ENCODE data around the gene CDH8.
"Not testable (repeated sequence)": the region's sequence is repeated elsewhere in the genome, so short reads cannot be mapped to it uniquely, and the experiment has no call there.

CDH8 gene

DNA sequence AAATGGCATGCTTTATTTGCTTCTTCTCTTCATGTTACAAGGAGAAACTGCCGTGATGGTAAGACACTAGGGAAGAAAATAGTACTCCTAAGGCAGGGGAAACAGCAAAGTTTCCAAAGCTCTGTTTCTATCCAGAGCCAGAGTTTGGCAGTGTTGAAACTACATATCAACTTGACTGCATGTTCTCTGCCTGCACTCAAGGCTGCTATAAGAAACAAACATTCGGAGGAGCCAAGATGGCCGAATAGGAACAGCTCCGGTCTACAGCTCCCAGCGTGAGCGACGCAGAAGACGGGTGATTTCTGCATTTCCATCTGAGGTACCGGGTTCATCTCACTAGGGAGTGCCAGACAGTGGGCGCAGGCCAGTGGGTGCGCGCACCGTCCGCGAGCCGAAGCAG, 254.4 kb downstream of the CDH8 start:
- H3K9me3 Mint-ChIP-seq; H3K27ac Mint-ChIP-seq; H3K4me3 Mint-ChIP-seq; DNase-seq; ATAC-seq (replicated peaks); H3K4me1 Mint-ChIP-seq; H3K27me3 Mint-ChIP-seq; H3K36me3 Mint-ChIP-seq: not testable (repeated sequence)

GRCh38 chr16:61780161-61780560, 256.1 kb downstream of the CDH8 start:
- peaks cover 0 to 8% of the 10 kb centered on the region in 2 donors for H3K9me3 Mint-ChIP-seq
- H3K27me3 Mint-ChIP-seq = no peaks in the 10 kb centered on the region
- H3K27ac Mint-ChIP-seq = no peak overlapping the region
- DNase-seq = no peak
- no peak for ATAC-seq (replicated peaks)
- no peaks in the 10 kb centered on the region for H3K36me3 Mint-ChIP-seq
- H3K4me3 Mint-ChIP-seq = no peak overlapping the region
- no peaks in the 10 kb centered on the region for H3K4me1 Mint-ChIP-seq

DNA sequence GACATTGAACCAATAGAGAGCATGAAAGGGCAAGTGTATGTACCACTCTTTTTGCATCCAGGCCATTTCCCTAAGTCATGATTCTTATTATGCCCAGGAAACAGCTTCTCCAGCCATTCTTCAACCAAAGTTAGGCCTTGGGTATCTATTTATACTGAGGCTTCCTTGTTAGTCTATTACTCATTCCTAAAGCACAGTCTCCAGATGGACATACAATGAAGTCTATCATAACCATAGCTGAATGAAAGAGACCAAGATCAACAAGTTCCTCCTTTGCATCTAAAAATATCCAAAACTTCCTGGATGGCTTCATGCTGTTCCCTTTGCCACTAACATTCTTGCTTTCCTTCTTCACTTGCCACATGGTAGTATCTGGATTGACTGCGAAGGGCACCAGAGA, 265.9 kb downstream of the CDH8 start:
- DNase-seq (no peak), ATAC-seq (replicated peaks) (no peak)
- Mint-ChIP-seq H3K9me3 (peaks cover 1 to 3% of the 10 kb centered on the region in 2 donors), H3K4me1 (no peaks in the 10 kb centered on the region), H3K4me3 (no peak overlapping the region), H3K27me3 (no peaks in the 10 kb centered on the region), H3K36me3 (no peaks in the 10 kb centered on the region), H3K27ac (no peak overlapping the region)

DNA sequence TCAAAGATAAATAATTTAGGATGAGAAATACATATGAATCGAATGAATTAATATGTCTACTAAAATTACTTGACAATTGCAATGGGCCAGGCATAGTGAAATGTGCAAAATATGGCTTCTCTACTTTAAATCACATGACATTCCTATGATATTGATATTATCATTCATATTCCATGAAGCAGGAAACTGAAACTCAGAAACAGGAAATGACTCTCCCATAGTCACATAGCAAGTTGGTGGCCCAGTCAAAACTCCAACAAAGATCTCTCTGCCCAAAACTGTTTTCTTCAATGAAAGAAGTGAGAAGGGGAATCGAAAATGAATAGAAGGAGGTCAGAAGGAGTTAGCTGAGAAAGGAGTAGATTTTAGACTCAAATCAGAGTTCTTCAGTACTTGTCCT, 272.2 kb downstream of the CDH8 start:
- H3K27ac Mint-ChIP-seq = no peak overlapping the region
- H3K4me3 Mint-ChIP-seq = no peak overlapping the region
- no peaks in the 10 kb centered on the region for H3K36me3 Mint-ChIP-seq
- ATAC-seq (replicated peaks) (no peak), DNase-seq (no peak)
- H3K27me3 Mint-ChIP-seq = no peaks in the 10 kb centered on the region
- H3K4me1 Mint-ChIP-seq = no peaks in the 10 kb centered on the region
- peaks cover 4 to 5% of the 10 kb centered on the region in 2 donors for H3K9me3 Mint-ChIP-seq

DNA sequence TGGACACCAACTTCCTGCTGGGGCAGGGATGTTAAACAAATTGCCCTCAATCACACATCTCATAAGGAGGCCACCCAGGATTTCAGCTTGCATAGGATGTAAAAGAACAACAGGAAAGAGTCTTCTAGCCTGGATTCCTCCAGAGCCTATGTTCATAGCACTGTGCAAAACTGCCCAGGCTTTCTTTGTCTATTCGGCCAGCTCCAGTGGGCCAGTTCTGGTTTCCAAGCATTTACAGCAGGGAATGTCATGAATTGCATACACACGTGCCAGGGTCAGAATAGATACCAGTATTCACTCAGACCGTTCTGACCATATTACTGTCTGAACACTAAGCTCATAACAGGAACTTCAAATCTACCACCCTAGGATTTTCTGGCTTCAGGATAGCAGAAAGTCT, 273.2 kb downstream of the CDH8 start:
- no peak overlapping the region for H3K27ac Mint-ChIP-seq
- no peaks in the 10 kb centered on the region for H3K27me3 Mint-ChIP-seq
- no peak overlapping the region for H3K4me3 Mint-ChIP-seq
- H3K4me1 Mint-ChIP-seq = no peaks in the 10 kb centered on the region
- no peaks in the 10 kb centered on the region for H3K36me3 Mint-ChIP-seq
- ATAC-seq (replicated peaks) = no peak
- H3K9me3 Mint-ChIP-seq = peaks cover 3 to 4% of the 10 kb centered on the region in 2 donors
- no peak for DNase-seq

DNA sequence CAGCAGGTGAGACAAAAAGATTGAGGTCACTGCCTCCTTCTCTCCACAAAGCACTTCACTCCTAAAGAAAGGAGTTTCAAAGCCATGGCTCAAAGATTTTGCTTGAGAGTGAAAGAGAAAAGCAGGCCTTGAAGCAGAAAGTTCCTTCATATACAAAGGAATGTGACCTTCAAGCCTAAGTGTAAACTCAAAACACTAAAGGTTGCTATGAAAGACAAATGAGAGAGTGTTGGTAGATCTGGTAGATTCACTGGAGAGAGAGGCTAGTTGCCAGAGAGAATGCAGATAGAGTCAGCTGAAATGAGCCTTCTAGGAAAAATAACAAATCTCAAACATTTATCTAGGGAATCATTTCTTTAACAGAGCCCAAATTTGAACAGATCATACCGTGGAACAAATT, 305.2 kb downstream of the CDH8 start:
- Mint-ChIP-seq H3K4me3 (no peak overlapping the region), H3K36me3 (no peaks in the 10 kb centered on the region), H3K27ac (no peak overlapping the region), H3K27me3 (no peaks in the 10 kb centered on the region), H3K4me1 (no peaks in the 10 kb centered on the region), H3K9me3 (peaks cover 3 to 5% of the 10 kb centered on the region in 2 donors)
- ATAC-seq (replicated peaks) (no peak), DNase-seq (no peak)

GRCh38 chr16:61726701-61727100, 309.5 kb downstream of the CDH8 start:
- Mint-ChIP-seq H3K4me3 (no peak overlapping the region), H3K4me1 (no peaks in the 10 kb centered on the region), H3K27me3 (no peaks in the 10 kb centered on the region), H3K9me3 (peaks cover 0 to 2% of the 10 kb centered on the region in 2 donors), H3K27ac (no peak overlapping the region), H3K36me3 (no peaks in the 10 kb centered on the region)
- DNase-seq = no peak
- ATAC-seq (replicated peaks) = no peak

GRCh38 chr16:61726125-61726524, 310.1 kb downstream of the CDH8 start:
- ATAC-seq (replicated peaks) (no peak), DNase-seq (no peak)
- no peaks in the 10 kb centered on the region for H3K4me1 Mint-ChIP-seq
- no peaks in the 10 kb centered on the region for H3K36me3 Mint-ChIP-seq
- no peak overlapping the region for H3K4me3 Mint-ChIP-seq
- H3K27me3 Mint-ChIP-seq = no peaks in the 10 kb centered on the region
- no peaks in the 10 kb centered on the region for H3K9me3 Mint-ChIP-seq
- no peak overlapping the region for H3K27ac Mint-ChIP-seq

DNA sequence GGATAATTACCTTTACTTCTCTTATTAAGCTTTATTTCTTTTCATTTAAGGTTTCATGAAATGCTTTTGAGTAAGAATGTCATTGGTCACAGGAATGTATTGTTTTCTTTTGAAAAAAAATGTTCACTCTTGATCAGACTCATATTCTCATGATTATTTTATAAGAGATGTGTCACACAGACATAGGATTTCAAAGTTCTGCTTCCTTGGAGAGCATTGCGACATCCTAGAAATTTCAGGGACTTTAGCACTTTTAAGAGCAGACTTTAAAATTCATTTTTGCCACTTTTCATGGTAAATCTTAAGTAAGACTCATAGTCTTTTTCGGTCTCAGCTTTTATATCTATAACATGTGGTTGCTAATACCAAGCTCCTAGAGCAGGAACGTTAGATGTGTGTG, 314.7 kb downstream of the CDH8 start:
- Mint-ChIP-seq H3K36me3 (no peaks in the 10 kb centered on the region), H3K27me3 (no peaks in the 10 kb centered on the region), H3K4me1 (no peaks in the 10 kb centered on the region), H3K9me3 (no peaks in the 10 kb centered on the region), H3K4me3 (no peak overlapping the region), H3K27ac (no peak overlapping the region)
- ATAC-seq (replicated peaks) (no peak), DNase-seq (no peak)

GRCh38 chr16:61715393-61715792, 320.8 kb downstream of the CDH8 start:
- no peak overlapping the region for H3K27ac Mint-ChIP-seq
- no peaks in the 10 kb centered on the region for H3K9me3 Mint-ChIP-seq
- H3K4me1 Mint-ChIP-seq = no peaks in the 10 kb centered on the region
- H3K27me3 Mint-ChIP-seq = no peaks in the 10 kb centered on the region
- ATAC-seq (replicated peaks) (no peak), DNase-seq (no peak)
- no peak overlapping the region for H3K4me3 Mint-ChIP-seq
- no peaks in the 10 kb centered on the region for H3K36me3 Mint-ChIP-seq

- Mint-ChIP-seq H3K27ac (no peak overlapping the region), H3K9me3 (peaks cover 0 to 3% of the 10 kb centered on the region in 2 donors), H3K36me3 (no peaks in the 10 kb centered on the region), H3K4me1 (no peaks in the 10 kb centered on the region), H3K27me3 (no peaks in the 10 kb centered on the region), H3K4me3 (no peak overlapping the region)
- DNase-seq = no peak
- no peak for ATAC-seq (replicated peaks)
These were observed 322.5 kb downstream of the CDH8 start for GRCh38 chr16:61713787-61714186.

GRCh38 chr16:61699640-61700039, 336.6 kb downstream of the CDH8 start:
- not testable (repeated sequence) for H3K27me3 Mint-ChIP-seq

DNA sequence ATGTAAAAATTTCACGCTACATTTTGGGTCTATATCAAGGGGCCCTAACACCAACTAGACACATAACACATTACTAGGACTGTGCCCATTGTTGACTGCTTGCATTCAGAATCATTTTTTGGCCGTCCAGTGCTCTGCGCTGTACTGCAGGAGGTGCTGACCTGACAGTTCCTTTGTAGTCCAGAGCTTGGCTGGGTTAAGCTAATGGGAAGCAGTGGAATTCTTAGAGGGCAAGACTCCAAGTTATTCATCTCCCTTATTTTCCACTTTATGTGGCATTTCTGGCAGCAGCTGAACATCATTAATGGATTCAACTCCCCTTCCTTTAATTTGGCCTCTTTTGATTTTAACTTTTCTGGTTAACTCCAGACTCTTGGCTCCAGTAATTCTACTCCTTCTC, 351.7 kb downstream of the CDH8 start:
- Mint-ChIP-seq H3K36me3 (no peaks in the 10 kb centered on the region), H3K27ac (no peak overlapping the region), H3K9me3 (no peaks in the 10 kb centered on the region), H3K4me3 (no peak overlapping the region), H3K4me1 (no peaks in the 10 kb centered on the region), H3K27me3 (no peaks in the 10 kb centered on the region)
- ATAC-seq (replicated peaks) = no peak
- no peak for DNase-seq

More at GRCh38 chr16:61699640-61700039, 336.6 kb downstream of the CDH8 start:
- H3K36me3 Mint-ChIP-seq; H3K4me3 Mint-ChIP-seq; H3K27ac Mint-ChIP-seq; DNase-seq; H3K4me1 Mint-ChIP-seq; H3K9me3 Mint-ChIP-seq; ATAC-seq (replicated peaks): not testable (repeated sequence)

GRCh38 chr16:61681673-61682072, 354.6 kb downstream of the CDH8 start:
- DNase-seq (no peak), ATAC-seq (replicated peaks) (no peak)
- H3K4me1 Mint-ChIP-seq = no peaks in the 10 kb centered on the region
- H3K4me3 Mint-ChIP-seq = no peak overlapping the region
- peaks cover 0 to 5% of the 10 kb centered on the region in 2 donors for H3K9me3 Mint-ChIP-seq
- H3K36me3 Mint-ChIP-seq = no peaks in the 10 kb centered on the region
- no peak overlapping the region for H3K27ac Mint-ChIP-seq
- H3K27me3 Mint-ChIP-seq = no peaks in the 10 kb centered on the region

DNA sequence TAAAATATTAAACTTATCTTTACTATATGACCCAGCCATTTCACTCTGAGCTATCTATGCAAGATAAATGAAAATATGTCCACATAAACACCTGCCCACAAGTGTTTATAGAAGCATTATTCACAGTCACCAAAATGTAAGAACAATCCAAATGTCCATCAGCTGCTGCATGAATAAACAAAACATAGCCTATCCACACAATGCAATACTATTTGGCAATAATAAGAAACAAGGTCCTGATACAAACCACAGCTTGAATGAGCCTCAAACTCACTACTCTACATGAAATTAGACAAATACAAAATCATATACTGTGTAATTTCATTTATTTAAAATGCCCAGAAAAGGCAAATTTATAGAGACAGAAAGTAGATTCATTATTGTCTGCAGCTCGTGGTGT, 355.1 kb downstream of the CDH8 start:
- Mint-ChIP-seq H3K4me3 (no peak overlapping the region), H3K9me3 (peaks cover 0 to 5% of the 10 kb centered on the region in 2 donors), H3K4me1 (no peaks in the 10 kb centered on the region), H3K27ac (no peak overlapping the region), H3K36me3 (no peaks in the 10 kb centered on the region), H3K27me3 (no peaks in the 10 kb centered on the region)
- no peak for ATAC-seq (replicated peaks)
- no peak for DNase-seq

DNA sequence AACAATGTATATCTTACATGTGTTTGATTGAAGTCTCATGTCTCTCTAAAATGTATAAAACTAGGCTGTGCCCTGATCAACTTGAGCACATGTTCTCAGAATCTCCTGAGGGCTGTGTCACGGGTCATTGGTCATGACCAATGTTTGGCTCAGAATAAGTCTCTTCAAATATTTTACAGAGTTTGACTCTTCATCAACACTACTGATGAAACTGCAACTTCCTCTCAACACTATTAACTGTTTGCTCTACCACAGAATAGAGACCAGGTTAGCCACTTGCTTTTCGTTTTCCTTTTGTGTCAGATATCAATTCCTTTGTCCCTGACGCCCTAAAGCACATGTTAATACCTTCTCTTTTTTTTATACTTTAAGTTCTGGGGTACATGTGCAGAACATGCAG, 358.1 kb downstream of the CDH8 start:
- Mint-ChIP-seq H3K9me3 (peaks cover 2 to 15% of the 10 kb centered on the region in 2 donors), H3K4me1 (no peaks in the 10 kb centered on the region)

More for the DNA sequence above, 358.1 kb downstream of the CDH8 start:
- Mint-ChIP-seq H3K27me3 (no peaks in the 10 kb centered on the region), H3K36me3 (no peaks in the 10 kb centered on the region), H3K4me3 (no peak overlapping the region), H3K27ac (no peak overlapping the region)
- ATAC-seq (replicated peaks) = no peak
- DNase-seq = no peak

Data from stimulated activated naive B cell treated with anti-CD40 and anti-IgM and Interleukin-4, amounts not matched to agents 10 μg/mL and 1 μg/mL and 100 μg/mL, for 72 hours (primary cell).